Measurements from ENCODE around the gene SPZ1. TPM values are rescaled to one million over a fixed set of nuclear protein-coding genes. Genes with fewer than 3 reads are reported as not detected.
"Not testable (repeated sequence)": the region's sequence is repeated elsewhere in the genome, so short reads cannot be mapped to it uniquely, and the experiment has no call there.

SPZ1 gene
- total RNA-seq, 4 donors from 2014 or later: not detected

- H3K27ac ChIP-seq: no peak overlapping the region
- 73% methylated on average over 1 of the region's 1 CpG for WGBS
- DNase-seq (ENCODE audit: low spot score in 2 of 2): no peak
- TF ChIP-seq EP300 (IDR thresholded peaks at IDR 0.05) (no peak), CTCF (IDR thresholded peaks at IDR 0.05) (no peak), POLR2AphosphoS5 (IDR thresholded peaks at IDR 0.05) (no peak), POLR2A (IDR thresholded peaks at IDR 0.05) (no peak)
- no peaks in the 10 kb centered on the region for H3K4me1 ChIP-seq
- H3K36me3 ChIP-seq: no peaks in the 10 kb centered on the region
- H3K4me3 ChIP-seq: no peak overlapping the region
- no peaks in the 10 kb centered on the region for H3K27me3 ChIP-seq
- no peaks in the 10 kb centered on the region for H3K9me3 ChIP-seq
Measured at GRCh38 chr5:80348171-80348570, 28.4 kb downstream of the SPZ1 start.

DNA sequence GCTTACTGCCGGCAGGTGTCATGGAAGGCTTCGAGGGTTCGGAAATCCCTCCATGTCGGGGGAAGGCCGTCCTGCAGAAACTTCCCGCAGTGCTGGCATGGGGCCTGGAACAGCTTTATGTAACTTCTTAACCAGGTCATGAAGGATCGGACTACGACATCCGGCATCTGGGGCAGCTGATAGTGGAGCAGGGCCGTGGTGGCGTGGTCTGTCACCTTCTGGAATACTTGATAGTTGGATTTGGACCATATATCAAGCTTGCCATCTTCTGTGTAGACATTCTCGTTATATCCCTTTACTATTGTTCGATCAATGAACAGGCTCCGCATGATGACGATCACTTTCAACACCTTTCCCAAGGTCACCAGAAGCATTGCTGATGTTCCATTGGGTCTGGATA, 31.2 kb downstream of the SPZ1 start:
- WGBS: 93% methylated on average over 15 of the region's 15 CpGs
- H3K4me3 ChIP-seq, H3K9me3 ChIP-seq: not testable (repeated sequence)

GRCh38 chr5:80355686-80356085, 35.9 kb downstream of the SPZ1 start:
- Histone ChIP-seq H3K27me3 (no peaks in the 10 kb centered on the region), H3K4me3 (no peak overlapping the region), H3K36me3 (no peaks in the 10 kb centered on the region), H3K9me3 (no peaks in the 10 kb centered on the region), H3K27ac (no peak overlapping the region), H3K4me1 (no peaks in the 10 kb centered on the region)
- 90% methylated on average over 4 of the region's 4 CpGs for WGBS
- TF ChIP-seq POLR2AphosphoS5 (IDR thresholded peaks at IDR 0.05) (no peak), EP300 (IDR thresholded peaks at IDR 0.05) (no peak), CTCF (IDR thresholded peaks at IDR 0.05) (no peak), POLR2A (IDR thresholded peaks at IDR 0.05) (no peak)
- DNase-seq (ENCODE audit: low spot score in 2 of 2): no peak

More for the DNA sequence above, 31.2 kb downstream of the SPZ1 start:
- not testable (repeated sequence) for H3K27me3 ChIP-seq; H3K27ac ChIP-seq; H3K4me1 ChIP-seq; H3K36me3 ChIP-seq; DNase-seq (ENCODE audit: low spot score in 2 of 2)

DNA sequence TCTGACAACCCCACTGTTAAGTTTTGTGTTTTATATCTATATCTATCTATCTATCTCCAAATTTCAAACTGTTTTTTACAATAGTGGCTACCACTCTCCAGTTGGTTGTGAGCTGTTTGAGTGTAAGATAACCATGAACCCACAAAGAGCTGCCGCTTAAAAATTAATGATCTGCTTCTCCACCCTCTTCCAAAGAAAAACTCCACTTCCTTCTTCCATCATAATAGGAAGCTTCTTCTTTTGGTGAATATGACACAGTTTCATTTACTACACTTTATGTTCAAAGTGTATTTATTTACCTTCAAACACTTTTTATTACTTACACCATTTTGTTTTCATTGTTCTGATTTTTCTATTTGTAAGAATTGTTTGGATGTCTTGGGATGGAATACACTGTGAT, 37.9 kb downstream of the SPZ1 start:
- TF ChIP-seq CTCF (IDR thresholded peaks at IDR 0.05) (no peak), POLR2AphosphoS5 (IDR thresholded peaks at IDR 0.05) (no peak), POLR2A (IDR thresholded peaks at IDR 0.05) (no peak), EP300 (IDR thresholded peaks at IDR 0.05) (no peak)
- 94% methylated on average over 1 of the region's 1 CpG for WGBS
- no peaks in the 10 kb centered on the region for H3K9me3 ChIP-seq
- no peak overlapping the region for H3K4me3 ChIP-seq
- no peak overlapping the region for H3K27ac ChIP-seq
- DNase-seq (ENCODE audit: low spot score in 2 of 2): no peak
- H3K36me3 ChIP-seq: no peaks in the 10 kb centered on the region
- H3K4me1 ChIP-seq: no peaks in the 10 kb centered on the region
- no peaks in the 10 kb centered on the region for H3K27me3 ChIP-seq

- no peaks in the 10 kb centered on the region for H3K36me3 ChIP-seq
- DNase-seq (ENCODE audit: low spot score in 2 of 2): no peak
- no peaks in the 10 kb centered on the region for H3K9me3 ChIP-seq
- H3K27me3 ChIP-seq: no peaks in the 10 kb centered on the region
- H3K4me1 ChIP-seq: no peaks in the 10 kb centered on the region
- H3K27ac ChIP-seq: no peak overlapping the region
- TF ChIP-seq CTCF (IDR thresholded peaks at IDR 0.05): no peak
- TF ChIP-seq POLR2AphosphoS5 (IDR thresholded peaks at IDR 0.05): no peak
- TF ChIP-seq EP300 (IDR thresholded peaks at IDR 0.05): no peak
- no peak for TF ChIP-seq POLR2A (IDR thresholded peaks at IDR 0.05)
- H3K4me3 ChIP-seq: no peak overlapping the region
Measured at GRCh38 chr5:80360914-80361444, 41.2 kb downstream of the SPZ1 start.

GRCh38 chr5:80364892-80365291, 45.1 kb downstream of the SPZ1 start:
- Histone ChIP-seq H3K4me3 (no peak overlapping the region), H3K27ac (no peak overlapping the region), H3K9me3 (no peaks in the 10 kb centered on the region), H3K27me3 (no peaks in the 10 kb centered on the region), H3K4me1 (no peaks in the 10 kb centered on the region), H3K36me3 (no peaks in the 10 kb centered on the region)
- TF ChIP-seq CTCF (IDR thresholded peaks at IDR 0.05): no peak
- no peak for TF ChIP-seq POLR2AphosphoS5 (IDR thresholded peaks at IDR 0.05)
- no peak for TF ChIP-seq POLR2A (IDR thresholded peaks at IDR 0.05)
- no peak for TF ChIP-seq EP300 (IDR thresholded peaks at IDR 0.05)
- WGBS: 93% methylated on average over 6 of the region's 6 CpGs
- DNase-seq (ENCODE audit: low spot score in 2 of 2): no peak
